Eye (tissue), 1 donor: ENCODE data around the gene USH1G.
A peak's percentile ranks its signal among the peaks of the same experiment; 100 is the strongest.
"Not testable (repeated sequence)": the region's sequence is repeated elsewhere in the genome, so short reads cannot be mapped to it uniquely, and the experiment has no call there.

Experiments used
- DNase-seq: peaks from one replicate; pipeline ENCODE4 v3.0.0-alpha.2; 2015

Gene USH1G

GRCh38 chr17:74925242-74925641 lies 2.2 kb upstream of the USH1G start:
- no peak for DNase-seq

GRCh38 chr17:74924250-74924948 lies 1.3 kb upstream of the USH1G start, which contains the start of gene OTOP2:
Gene OTOP2, plus strand, starts transcription at chr17:74924273. Its CDS starts 360 bp downstream, at chr17:74924633.
- peak; percentile 32 for DNase-seq

DNA sequence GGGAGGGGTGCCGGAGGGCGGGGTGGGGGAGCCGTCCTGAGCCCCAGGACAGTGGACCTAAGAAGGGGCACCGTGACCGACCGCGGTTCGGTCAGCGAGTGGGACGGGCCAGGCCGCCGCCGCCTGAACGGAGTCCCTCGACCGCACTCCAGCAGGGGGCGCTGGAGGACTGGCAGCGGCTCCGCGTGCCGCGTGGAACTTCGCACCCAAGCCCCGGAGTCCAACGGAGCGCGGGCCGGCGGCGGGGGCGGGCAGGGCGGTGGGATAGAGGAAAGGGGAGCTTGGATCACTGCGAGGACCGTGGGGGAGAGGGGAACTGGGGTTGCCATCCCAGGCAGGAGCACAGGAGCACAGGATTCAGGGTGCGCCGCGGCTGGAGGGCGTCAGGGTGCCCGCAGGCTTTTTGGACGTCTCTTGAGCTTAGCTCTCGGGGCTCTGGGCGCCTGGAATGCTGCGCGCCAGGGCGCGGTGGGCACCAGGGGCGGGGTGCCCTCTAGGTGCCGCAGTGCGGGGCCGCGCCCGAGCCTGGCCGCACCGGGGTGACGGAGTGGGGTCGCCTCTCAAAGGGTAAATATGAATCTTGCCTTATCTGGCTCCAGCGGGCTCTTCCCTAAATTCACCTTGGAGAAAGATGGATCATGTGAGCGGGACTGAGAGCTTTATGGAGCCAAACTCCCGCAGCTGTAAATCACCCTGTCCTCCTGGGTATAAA lies 639 bp upstream of the USH1G start:
- DNase-seq: peak; percentile 82

- DNase-seq: no peak
Observed at GRCh38 chr17:74922172-74922571, 883 bp downstream of the USH1G start.

DNA sequence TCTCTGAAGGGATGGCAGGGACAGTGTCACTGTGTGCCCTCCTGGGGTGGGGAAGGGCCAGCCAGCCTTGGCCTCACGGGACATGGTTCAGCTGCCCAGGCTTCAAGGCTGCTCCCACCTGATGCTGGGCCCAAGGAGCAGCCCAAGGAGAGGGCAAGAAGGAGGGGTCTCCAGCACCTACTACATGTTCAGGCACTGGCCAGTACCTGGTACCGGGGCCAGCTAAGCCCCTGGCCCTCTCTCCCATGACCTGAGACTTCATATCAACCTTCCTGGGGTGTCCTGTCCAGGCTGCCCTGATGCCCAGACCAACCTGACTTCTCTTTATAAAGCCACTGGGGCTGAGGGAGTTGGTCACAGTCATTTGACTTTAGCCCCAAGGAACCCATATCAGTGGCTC lies 1.3 kb downstream of the USH1G start:
- DNase-seq: no peak

- peak; percentile 25 for DNase-seq
Observed at GRCh38 chr17:74921026-74921681, 1.9 kb downstream of the USH1G start.

GRCh38 chr17:74920642-74921025 lies 2.4 kb downstream of the USH1G start:
- peak; percentile 71 for DNase-seq

GRCh38 chr17:74920306-74920620 lies 2.8 kb downstream of the USH1G start:
- DNase-seq: no peak

DNA sequence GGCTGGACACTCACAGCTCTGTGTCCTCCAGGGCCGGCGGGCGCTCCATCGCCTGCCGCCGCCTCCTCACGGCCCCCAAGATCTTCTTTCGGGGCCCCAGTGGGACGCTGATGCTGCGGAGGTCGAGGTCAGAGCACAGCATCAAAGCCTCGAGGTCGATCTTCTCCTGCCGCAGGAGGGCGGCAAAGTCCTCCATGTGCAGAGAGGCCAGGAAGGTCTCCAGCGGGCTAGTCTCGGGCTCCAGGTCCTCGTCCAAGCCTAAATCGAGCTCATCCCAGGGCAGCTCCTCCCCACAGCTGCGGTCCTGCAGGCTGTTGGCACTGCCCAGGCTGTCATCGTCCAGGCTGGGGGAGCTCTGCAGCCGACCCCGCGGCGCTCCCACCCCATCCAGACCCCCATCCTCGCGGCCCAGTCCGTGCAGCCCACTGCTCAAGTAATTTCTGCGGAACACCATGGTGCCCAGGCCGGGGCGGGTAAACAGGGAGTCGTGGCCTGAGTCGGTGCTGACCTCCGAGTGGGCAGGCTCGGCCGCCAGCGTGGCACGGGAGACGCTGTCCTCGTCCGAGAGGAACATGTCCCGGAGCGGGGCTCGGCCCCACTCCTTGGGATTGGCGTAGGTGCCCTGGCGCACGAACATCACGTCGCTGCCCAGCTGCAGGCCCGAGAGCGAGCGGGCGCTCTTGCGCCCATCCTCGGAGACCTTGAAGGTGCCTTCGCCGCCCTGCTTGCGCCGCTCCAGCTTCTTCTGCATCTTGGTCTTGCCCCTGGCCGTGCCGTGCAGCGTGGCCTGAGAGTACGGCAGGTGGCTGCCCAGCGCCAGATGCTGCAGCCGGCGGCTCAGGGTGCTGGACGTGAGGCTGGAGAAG lies 3.4 kb downstream of the USH1G start:
- peak; percentile 56 for DNase-seq

DNA sequence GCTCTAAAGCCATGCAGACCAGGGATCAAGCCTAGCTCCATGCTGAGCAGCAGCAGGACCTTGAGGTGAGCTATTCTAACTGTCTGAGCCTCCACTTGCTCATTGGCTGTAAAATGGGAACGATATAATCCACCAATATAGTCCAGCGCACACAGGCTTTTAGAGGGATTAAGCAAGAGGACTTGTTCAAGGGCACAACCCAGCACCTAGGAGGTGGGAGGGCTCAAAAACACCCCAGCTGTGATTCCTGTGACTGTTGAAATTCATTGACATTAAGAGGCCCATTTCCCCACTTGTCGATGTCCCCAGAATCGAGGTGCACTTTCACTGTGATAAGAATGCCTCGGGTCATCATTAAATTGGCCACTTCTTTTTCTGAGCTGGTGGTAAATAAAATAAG lies 4.1 kb downstream of the USH1G start:
- DNase-seq: no peak

GRCh38 chr17:74917430-74917829 lies 5.6 kb downstream of the USH1G start:
- no peak for DNase-seq

- DNase-seq: no peak
Observed at GRCh38 chr17:74916851-74917199, 6.2 kb downstream of the USH1G start.

DNA sequence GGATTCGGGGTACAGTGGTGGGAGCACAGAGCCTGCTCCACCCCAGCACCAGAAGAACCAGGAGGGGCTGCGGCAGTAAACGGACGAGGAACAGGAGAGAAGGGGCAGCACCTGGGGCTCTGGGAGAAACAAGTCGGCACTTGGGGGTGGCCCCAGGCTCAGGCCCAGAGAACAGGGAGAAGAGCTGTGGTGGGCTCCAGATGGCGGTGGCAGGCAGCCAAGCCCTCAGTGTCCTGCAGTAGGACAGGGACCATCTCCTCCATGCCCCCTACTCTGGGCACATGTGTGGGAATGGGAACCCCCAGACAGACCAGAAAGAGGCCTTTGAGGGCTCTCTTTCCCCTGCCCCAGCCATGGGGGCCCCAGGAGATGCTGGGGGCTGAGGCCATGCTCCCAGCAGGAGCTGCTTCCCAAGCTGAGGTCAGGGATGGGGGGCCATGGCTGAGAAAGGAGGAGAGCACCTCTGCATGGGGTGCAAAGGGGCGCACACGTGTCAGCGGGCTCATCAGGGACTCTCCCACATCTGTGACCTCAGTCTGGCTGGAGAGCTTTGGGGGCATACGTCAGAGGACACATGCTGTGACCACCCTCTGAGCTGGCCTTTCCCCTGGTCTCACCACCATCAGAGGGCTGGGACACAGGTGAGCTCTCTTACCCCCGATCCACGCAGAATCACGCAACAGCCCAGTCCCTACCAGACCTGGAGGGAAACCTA lies 6.8 kb downstream of the USH1G start:
- no peak for DNase-seq

GRCh38 chr17:74911423-74911822 lies 11.6 kb downstream of the USH1G start:
- not testable (repeated sequence) for DNase-seq

DNA sequence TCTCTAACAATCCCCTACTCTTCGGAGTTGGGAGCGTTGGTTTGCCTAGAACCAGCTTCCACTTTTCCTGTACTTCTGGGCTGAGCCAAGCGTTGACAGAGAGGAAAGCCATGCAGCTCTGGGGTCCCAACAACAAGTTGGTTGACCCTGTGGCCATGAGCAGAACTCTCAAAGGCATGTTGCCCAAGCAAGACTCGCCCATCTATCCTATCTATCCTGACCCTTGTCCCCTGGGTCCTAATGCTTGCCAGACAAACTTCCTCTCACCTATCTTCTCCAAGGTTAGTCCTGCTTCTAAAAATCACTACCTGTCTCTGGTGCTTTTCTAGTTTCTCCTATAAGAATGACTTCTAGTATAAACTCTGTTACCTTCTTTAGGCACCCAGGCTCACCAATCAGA lies 14.0 kb downstream of the USH1G start:
- DNase-seq: not testable (repeated sequence)

- no peak for DNase-seq
Observed at GRCh38 chr17:74907012-74907411, 16.0 kb downstream of the USH1G start.

GRCh38 chr17:74906214-74906793 lies 16.8 kb downstream of the USH1G start:
- DNase-seq: not testable (repeated sequence)

GRCh38 chr17:74904687-74905409 lies 18.2 kb downstream of the USH1G start:
- no peak for DNase-seq

DNA sequence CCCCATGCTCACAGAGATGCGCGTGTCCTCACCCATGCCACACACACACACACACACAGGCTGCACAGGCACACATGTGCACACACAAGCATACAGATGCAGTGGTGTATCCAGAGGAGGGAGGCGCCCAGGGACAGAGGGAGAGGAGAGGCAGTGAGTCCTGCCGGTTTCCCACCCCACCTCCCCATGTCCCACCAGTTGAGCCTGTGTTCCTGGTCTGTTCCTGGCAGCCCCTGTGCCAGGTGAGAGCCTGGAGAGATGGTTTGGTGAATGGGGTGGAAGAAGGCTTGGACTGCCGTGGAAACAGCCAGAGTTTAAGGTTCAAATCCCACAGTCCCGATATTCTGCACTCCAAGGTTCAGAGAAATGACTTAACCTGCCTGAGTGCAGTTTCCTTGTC lies 19.4 kb downstream of the USH1G start:
- DNase-seq: no peak

- DNase-seq: no peak
Observed at GRCh38 chr17:74903034-74903433, 20.0 kb downstream of the USH1G start.

DNA sequence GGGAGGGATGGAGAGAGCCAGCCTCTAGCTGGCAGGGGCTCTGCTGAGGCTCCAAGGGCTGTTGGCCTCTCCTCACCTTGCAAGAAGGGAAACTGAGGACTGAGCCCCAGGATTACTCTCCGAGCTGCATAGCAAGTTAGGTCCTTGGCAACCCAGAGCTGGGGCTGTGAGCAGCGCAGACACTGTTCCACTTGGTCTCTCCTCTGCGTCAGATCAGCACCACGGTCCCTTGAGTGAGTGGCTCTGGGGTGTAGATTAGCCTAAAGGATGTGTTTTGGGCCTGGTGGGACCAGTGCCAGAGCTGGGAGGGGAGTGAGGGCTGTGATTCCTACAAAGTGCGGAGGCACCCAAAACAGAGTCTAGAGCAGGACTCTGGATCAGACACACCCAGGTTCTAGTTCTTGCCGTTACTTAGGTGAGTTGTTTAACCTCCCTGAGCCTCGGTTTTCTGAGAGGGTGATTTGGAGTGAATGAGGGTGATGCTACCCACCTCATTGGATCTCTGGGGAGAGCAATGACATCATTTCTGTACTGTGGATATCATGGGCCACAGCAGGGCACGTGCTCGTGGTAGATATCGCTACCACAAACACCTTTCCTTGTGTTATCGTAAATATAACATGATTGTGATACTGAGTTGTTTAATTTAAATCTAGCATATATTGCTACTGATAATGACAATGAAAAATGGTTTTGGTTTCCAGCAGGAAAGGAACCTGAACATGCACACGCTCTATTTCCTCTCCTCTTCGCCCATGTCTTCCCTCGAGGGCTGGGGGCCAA lies 21.5 kb downstream of the USH1G start:
- DNase-seq: no peak
